Ovary (tissue), 9 donors: Measurements from ENCODE around the gene SORCS2. TPM values are rescaled to one million over a fixed set of nuclear protein-coding genes. Genes with fewer than 3 reads are reported as not detected.

ENCODE experiments used
- DNase-seq, 5 donors: peaks; one replicate each; pipeline ENCODE4 v3.0.0-alpha.2; 2019 to 2020
- H3K27ac ChIP-seq, 2 donors: fragments of 200-600 bp; one replicate each; pipeline versions ENCODE4 v1.5.1 to v1.8.0; 2019 to 2022
- H3K27me3 ChIP-seq: fragments of 200-600 bp; one replicate; pipeline ENCODE4 v1.8.0; 2022
- H3K36me3 ChIP-seq: fragments of 200-600 bp; sonication (generic); one replicate; pipeline ENCODE4 v1.5.1; 2019
- H3K4me1 ChIP-seq: one replicate; pipeline ENCODE4 v1.8.1; 2013; ENCODE audit warnings: mild to moderate bottlenecking, moderate library complexity; ENCODE audit not compliant: insufficient read depth
- H3K4me3 ChIP-seq: fragments of 200-600 bp; sonication (generic); one replicate; pipeline ENCODE4 v1.5.1; 2017
- H3K9me3 ChIP-seq, 2 donors: fragments of 200-600 bp in 1 of 2; sonication (generic) in 1 of 2; one replicate each; pipeline versions ENCODE4 v1.5.1 to v1.8.1; 2013 to 2019; ENCODE audit warnings: mild to moderate bottlenecking in 1 of 2, moderate library complexity in 1 of 2
- CTCF ChIP-seq, 3 donors: fragments of 450-650 bp in 2 of 3; fragments of 200-600 bp in 1 of 3; IDR thresholded peaks; one replicate each; pipeline versions ENCODE4 v1.5.1 to v1.8.0; 2016 to 2022; ENCODE audit warnings: antibody characterized with exemption in 3 of 3, mild to moderate bottlenecking in 1 of 3
- EP300 ChIP-seq: sonication (generic); formaldehyde crosslinking; IDR thresholded peaks from one replicate; pipeline ENCODE4 v1.6.1; 2017; ENCODE audit warnings: antibody characterized with exemption
- POLR2A ChIP-seq: fragments of 450-650 bp; IDR thresholded peaks from one replicate; pipeline ENCODE4 v1.6.1; 2017; ENCODE audit warnings: antibody characterized with exemption, mild to moderate bottlenecking, moderate library complexity
- WGBS, 3 donors: extraction: QIAGEN DNeasy Blood & Tissue Kit in 1 of 3; methylation state at CpG; one replicate each; pipeline versions ENCODE4 v1.1.5 to v1.1.7; 2013 to 2017; 5-methylcytosine and 5-hydroxymethylcytosine counted together
- intact Hi-C, 4 donors: fragments of 100-400 bp; cut with DNase I; formaldehyde crosslinking; loops; one replicate each; pipeline versions ENCODE4 v1.11.0 to v1.15.1; 2022 to 2023
- polyA plus RNA-seq, 2 donors: library from polyadenylated mRNA; stranded (reverse); fragments of 200-250 nt in 1 of 2; fragments of 350-450 nt in 1 of 2; fragmentation: Illumina TruSeq in 1 of 2; extraction: RNeasy Lipid Tissue Mini Kit (QIAGEN cat#74804) in 1 of 2; gene quantifications; one replicate each; pipeline ENCODE4 v1.2.3, GENCODE V29; 2013 to 2014
- total RNA-seq, 7 donors: library from RNA; depleted of rRNA in 2 of 7; stranded (reverse); fragments of >200 nt in 2 of 7; fragmentation: NEBNext Ultra II Directional in 3 of 7; extraction: Animal tissue kit (Norgen Biotek cat#: 25700) in 3 of 7; gene quantifications; one replicate each; pipeline versions ENCODE4 v1.1.0 to v1.2.4, GENCODE V29; 2016 to 2023
- donor health status: DM: no; HTN: no; CAD: no; lungs with moderate emphysema.
- donor health status: DM: no; HTN: no; CAD: no.
- donor health status: Bipolar disorder and iron deficiency.
- donor health status: DM: yes; HTN: yes; CAD: no.
- donor health status: DM: no; HTN: no; CAD: no.
- donor health status: DM: yes; HTN: yes; CAD: no.

SORCS2 gene
- total and polyA plus RNA-seq, 9 donors: 0.60 to 23.9 (median 7.1) TPM

GRCh38 chr4:7335344-7336066, 143.2 kb downstream of the SORCS2 start:
- intact Hi-C loops: no loop called here
- no peak overlapping the region for H3K4me3 ChIP-seq
- H3K36me3 ChIP-seq: no peaks in the 10 kb centered on the region
- WGBS, 3 donors: 20 to 25% (median 22%) methylated on average over 24 of the region's 24 CpGs
- no peaks in the 10 kb centered on the region for H3K27me3 ChIP-seq
- peak; percentile 9 to 59 (median 42) for TF ChIP-seq CTCF (IDR thresholded peaks at IDR 0.05)
- TF ChIP-seq EP300: no peak
- peak overlapping the region in 1 of 2 donors; percentile 30 for H3K27ac ChIP-seq
- no peaks in the 10 kb centered on the region for H3K9me3 ChIP-seq
- peak; percentile 50 to 83 (median 67) for DNase-seq
- H3K4me1 ChIP-seq: peaks cover 34% of the 10 kb centered on the region

GRCh38 chr4:7336067-7336569, 143.8 kb downstream of the SORCS2 start:
- H3K36me3 ChIP-seq: no peaks in the 10 kb centered on the region
- no peak overlapping the region for H3K4me3 ChIP-seq
- H3K9me3 ChIP-seq: no peaks in the 10 kb centered on the region
- WGBS, 3 donors: 83 to 93% (median 88%) methylated on average over 4 to 17 of the region's 17 CpGs
- intact Hi-C loops: no loop called here
- no peak overlapping the region for H3K27ac ChIP-seq
- peaks cover 34% of the 10 kb centered on the region for H3K4me1 ChIP-seq
- DNase-seq: no peak
- no peaks in the 10 kb centered on the region for H3K27me3 ChIP-seq
- TF ChIP-seq CTCF (IDR thresholded peaks at IDR 0.05): peak in 1 of 3 donors; percentile 5
- no peak for TF ChIP-seq EP300

GRCh38 chr4:7336732-7337131, 144.4 kb downstream of the SORCS2 start:
- no peak for TF ChIP-seq POLR2A
- Histone ChIP-seq H3K4me3 (no peak overlapping the region), H3K4me1 (peaks cover 33% of the 10 kb centered on the region), H3K36me3 (no peaks in the 10 kb centered on the region), H3K27ac (no peak overlapping the region), H3K27me3 (no peaks in the 10 kb centered on the region), H3K9me3 (no peaks in the 10 kb centered on the region)
- intact Hi-C loops: no loop called here
- 56 to 70% (median 66%) methylated on average over 14 of the region's 14 CpGs for WGBS, 3 donors
- DNase-seq: peak in 1 of 5 donors; percentile 24

GRCh38 chr4:7337196-7338058, 145.1 kb downstream of the SORCS2 start:
- TF ChIP-seq POLR2A (no peak), CTCF (IDR thresholded peaks at IDR 0.05) (no peak), EP300 (no peak)
- no peak overlapping the region for H3K27ac ChIP-seq

More at GRCh38 chr4:7337196-7338058, 145.1 kb downstream of the SORCS2 start:
- Histone ChIP-seq H3K36me3 (no peaks in the 10 kb centered on the region), H3K4me3 (no peak overlapping the region), H3K9me3 (no peaks in the 10 kb centered on the region), H3K4me1 (peaks cover 26% of the 10 kb centered on the region), H3K27me3 (no peaks in the 10 kb centered on the region)
- DNase-seq: peak in 2 of 5 donors; percentile 13 to 33
- intact Hi-C loops: no loop called here
- 82 to 94% (median 90%) methylated on average over 22 of the region's 22 CpGs for WGBS, 3 donors
